Transverse colon (tissue), 4 donors: ENCODE results near the gene GNA14. TPM values are rescaled to one million over a fixed set of nuclear protein-coding genes. Genes with fewer than 3 reads are reported as not detected.

Experiments
- DNase-seq: peaks from one replicate; pipeline ENCODE4 v3.0.0-alpha.2; 2019
- H3K27ac ChIP-seq, 4 donors: fragments of 200-600 bp; sonication (generic); 2 replicates each; pipeline ENCODE4 v1.5.1; 2016 to 2018; ENCODE audit warnings: inconsistent platforms in 4 of 4
- H3K27me3 ChIP-seq: fragments of 200-600 bp; sonication (generic); 2 replicates; pipeline ENCODE4 v1.5.1; 2017; ENCODE audit warnings: inconsistent platforms
- H3K36me3 ChIP-seq, 4 donors: fragments of 200-600 bp; sonication (generic); 2 replicates each; pipeline ENCODE4 v1.5.1; 2017 to 2019; ENCODE audit warnings: inconsistent platforms in 4 of 4
- H3K4me1 ChIP-seq, 4 donors: fragments of 200-600 bp; sonication (generic); 2 replicates each; pipeline ENCODE4 v1.5.1; 2017 to 2020; ENCODE audit warnings: inconsistent platforms in 4 of 4
- H3K4me3 ChIP-seq, 4 donors: fragments of 200-600 bp; sonication (generic); 1 replicate in 1 of 4; 2 replicates in 3 of 4; pipeline versions ENCODE4 v1.5.1 to v1.6.1; 2017 to 2019; ENCODE audit warnings: inconsistent platforms in 4 of 4
- H3K9me3 ChIP-seq, 2 donors: fragments of 200-600 bp; sonication (generic); 2 replicates each; pipeline ENCODE4 v1.5.1; 2017 to 2019; ENCODE audit warnings: inconsistent platforms in 2 of 2
- CTCF ChIP-seq, 5 experiments: fragments of 200-600 bp in 3 of 5; fragments of 450-650 bp in 2 of 5; sonication (generic) in 3 of 5; IDR thresholded peaks; 1 replicate in 2 of 5; 2 replicates in 3 of 5; pipeline ENCODE4 v1.5.1; 2016 to 2017; ENCODE audit warnings: antibody characterized with exemption in 5 of 5, inconsistent platforms in 3 of 5, mild to moderate bottlenecking in 2 of 5, moderate library complexity in 1 of 5
- EP300 ChIP-seq: sonication (generic); formaldehyde crosslinking; IDR thresholded peaks from one replicate; pipeline ENCODE4 v1.6.1; 2017; ENCODE audit warnings: antibody characterized with exemption, low read depth
- POLR2A ChIP-seq: fragments of 450-650 bp; IDR thresholded peaks from one replicate; pipeline ENCODE4 v1.6.1; 2016; ENCODE audit warnings: antibody characterized with exemption, mild to moderate bottlenecking, moderate library complexity
- POLR2AphosphoS5 ChIP-seq, 3 donors: sonication (generic); formaldehyde crosslinking; IDR thresholded peaks; one replicate each; pipeline ENCODE4 v1.6.1; 2016; ENCODE audit warnings: antibody characterized with exemption in 3 of 3
- WGBS, 2 donors: methylation state at CpG; one replicate each; pipeline ENCODE4 v1.1.5; 2018; ENCODE audit warnings: low coverage in 1 of 2; 5-methylcytosine and 5-hydroxymethylcytosine counted together
- in situ Hi-C, 4 donors: fragments of 200-750 bp; cut with MboI; loops; one replicate each; pipeline versions ENCODE4 v1.15.0 to v1.15.1; 2017; ENCODE audit warnings: low sequenced_read_pairs in 3 of 4, low pct_ligation_motif_present in 1 of 4, low pct_unique_long_range_greater_than_20kb in 1 of 4
- intact Hi-C: fragments of 100-400 bp; cut with DNase I; formaldehyde crosslinking; loops from one replicate; pipeline ENCODE4 v1.15.1; 2023; ENCODE audit warnings: low total_unique reads
- total RNA-seq, 4 donors: library from RNA; depleted of rRNA; stranded (reverse); fragments of >200 nt; gene quantifications; one replicate each; pipeline ENCODE4 v1.1.0, GENCODE V29; 2016

The GNA14 gene
- total RNA-seq, 4 donors from 2014 or later: 9.4 to 64.9 (median 16.9) TPM

DNA sequence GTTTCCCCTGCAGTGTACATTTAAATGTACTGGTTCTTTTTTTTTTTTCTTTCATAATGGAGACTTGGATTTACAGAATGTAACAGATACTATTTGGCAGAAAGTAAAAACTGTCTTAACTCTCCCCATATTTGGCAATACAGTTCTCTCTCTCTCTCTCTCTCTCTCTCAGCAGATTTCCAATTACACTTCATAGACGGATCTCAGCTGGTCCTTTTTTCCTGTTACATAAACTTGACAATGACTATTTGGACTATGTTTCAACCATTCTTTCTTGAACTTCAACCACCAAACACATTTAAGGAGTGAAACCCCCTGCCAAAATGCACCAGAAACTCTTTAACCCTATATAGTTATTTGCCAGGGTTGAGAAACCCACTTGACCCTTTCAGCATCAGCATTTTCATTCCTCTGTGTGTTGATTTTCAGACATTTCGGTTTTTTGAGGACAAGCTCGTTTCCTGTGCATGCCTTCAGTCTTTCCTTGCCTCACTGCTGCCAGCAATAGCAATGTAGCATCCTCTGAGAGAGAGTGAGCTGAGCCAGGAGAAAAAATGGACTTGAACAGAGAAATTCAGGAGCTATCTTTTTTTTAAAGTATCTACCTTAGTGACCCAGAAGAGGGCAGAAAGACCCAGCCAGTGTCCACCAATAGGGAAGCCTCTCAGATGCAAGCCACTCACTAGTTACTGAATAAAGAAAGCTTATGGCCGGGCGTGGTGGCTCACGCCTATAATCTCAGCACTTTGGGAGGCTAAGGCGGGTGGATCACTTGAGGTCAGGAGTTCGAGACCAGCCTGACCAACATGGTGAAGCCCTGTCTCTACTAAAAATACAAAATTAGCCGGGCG is 26.0 kb upstream of the GNA14 start:
- Histone ChIP-seq H3K9me3 (no peaks in the 10 kb centered on the region), H3K4me1 (peaks cover 0 to 15% (median 2%) of the 10 kb centered on the region in 4 donors), H3K4me3 (no peak overlapping the region), H3K36me3 (no peaks in the 10 kb centered on the region), H3K27me3 (no peaks in the 10 kb centered on the region), H3K27ac (peak overlapping the region in 3 of 4 donors; percentile 3 to 38 (median 30))
- DNase-seq: no peak
- intact Hi-C loops: no loop called here
- TF ChIP-seq CTCF (IDR thresholded peaks at IDR 0.05) (no peak), POLR2AphosphoS5 (IDR thresholded peaks at IDR 0.05) (peak in 2 of 3 donors; percentile 27 to 35), EP300 (no peak)
- 64 to 71% methylated on average over 9 to 10 of the region's 10 CpGs for WGBS, 2 donors
- in situ Hi-C loops: loop anchor here in 1 of 4 donors (25.0 kb wide), 2 partner anchors 88 to 363 kb away; partner anchors contain the start of gene GNAQ

- in situ Hi-C loops: loop anchor here in 1 of 4 donors (25.0 kb wide), 2 partner anchors 90 to 365 kb away; partner anchors contain the start of gene GNAQ
- no peak overlapping the region for H3K27ac ChIP-seq
Observed at GRCh38 chr9:77672183-77672582, 24.1 kb upstream of the GNA14 start.

DNA sequence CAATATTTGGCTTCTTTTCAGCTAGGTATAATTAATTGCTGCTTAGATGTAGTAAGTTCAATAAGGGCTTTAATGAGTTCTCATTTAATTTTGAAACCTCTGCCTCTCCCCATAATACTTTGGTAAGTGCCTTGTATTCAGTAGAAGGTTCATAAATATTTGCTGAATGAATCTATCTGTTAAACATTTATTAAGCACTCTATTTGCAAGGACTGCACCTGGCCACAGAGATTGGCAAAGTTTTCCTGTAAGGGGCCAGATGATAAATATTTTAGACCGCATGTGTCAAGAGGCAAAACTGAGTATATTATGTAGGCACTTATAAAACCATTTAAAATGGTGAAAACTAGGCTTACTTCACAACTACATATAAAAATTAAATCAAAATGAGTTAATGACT is 19.0 kb upstream of the GNA14 start:
- no peaks in the 10 kb centered on the region for H3K36me3 ChIP-seq
- no peak overlapping the region for H3K27ac ChIP-seq
- in situ Hi-C loops (loop anchor here in 1 of 4 donors (25.0 kb wide), 2 partner anchors 95 to 370 kb away; partner anchors contain the start of gene GNAQ), intact Hi-C loops (no loop called here)
- H3K9me3 ChIP-seq: no peaks in the 10 kb centered on the region
- H3K4me1 ChIP-seq: peaks cover 0 to 14% (median 7%) of the 10 kb centered on the region in 4 donors
- no peak for DNase-seq
- no peak overlapping the region for H3K4me3 ChIP-seq
- WGBS, 2 donors: 96 to 100% methylated on average over 1 of the region's 1 CpG
- TF ChIP-seq POLR2AphosphoS5 (IDR thresholded peaks at IDR 0.05) (no peak), EP300 (no peak), CTCF (IDR thresholded peaks at IDR 0.05) (no peak)
- no peaks in the 10 kb centered on the region for H3K27me3 ChIP-seq

More at GRCh38 chr9:77672183-77672582, 24.1 kb upstream of the GNA14 start:
- no peak for TF ChIP-seq POLR2A
- TF ChIP-seq EP300: no peak
- no peak for TF ChIP-seq POLR2AphosphoS5 (IDR thresholded peaks at IDR 0.05)
- no peak for TF ChIP-seq CTCF (IDR thresholded peaks at IDR 0.05)
- Histone ChIP-seq H3K4me1 (peaks cover 0 to 9% (median 0%) of the 10 kb centered on the region in 4 donors), H3K36me3 (no peaks in the 10 kb centered on the region), H3K9me3 (no peaks in the 10 kb centered on the region), H3K4me3 (no peak overlapping the region), H3K27me3 (no peaks in the 10 kb centered on the region)
- DNase-seq: no peak
- intact Hi-C loops: no loop called here
- 57 to 70% methylated on average over 3 to 4 of the region's 4 CpGs for WGBS, 2 donors

DNA sequence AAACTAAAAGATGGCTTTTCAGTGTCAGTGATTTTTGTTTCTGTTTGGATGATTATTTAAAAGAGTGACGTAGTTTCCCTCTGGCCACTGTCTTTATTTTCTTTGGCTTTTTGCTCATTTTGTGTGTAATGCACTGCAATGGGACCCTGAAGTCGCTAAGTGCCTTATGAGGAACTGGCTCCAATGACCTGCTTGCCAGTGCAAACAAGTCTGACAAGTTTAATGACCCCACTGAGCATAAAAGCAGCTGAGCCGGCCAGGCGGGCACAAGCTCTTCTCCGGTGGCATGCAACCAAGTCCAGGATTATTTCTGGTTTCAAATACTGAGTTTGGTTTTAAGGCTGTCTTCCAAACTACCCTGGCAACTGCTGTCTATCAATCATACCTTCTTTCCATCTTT is 15.6 kb upstream of the GNA14 start:
- H3K36me3 ChIP-seq: no peaks in the 10 kb centered on the region
- no peak overlapping the region for H3K4me3 ChIP-seq
- peaks cover 0 to 14% (median 7%) of the 10 kb centered on the region in 4 donors for H3K4me1 ChIP-seq
- intact Hi-C loops: no loop called here
- no peaks in the 10 kb centered on the region for H3K9me3 ChIP-seq
- in situ Hi-C loops: loop anchor here in 1 of 4 donors (25.0 kb wide), 2 partner anchors 99 to 374 kb away; partner anchors contain the start of gene GNAQ
- TF ChIP-seq EP300 (no peak), POLR2AphosphoS5 (IDR thresholded peaks at IDR 0.05) (no peak), CTCF (IDR thresholded peaks at IDR 0.05) (no peak), POLR2A (no peak)
- H3K27me3 ChIP-seq: no peaks in the 10 kb centered on the region
- 14 to 20% methylated on average over 2 to 5 of the region's 5 CpGs for WGBS, 2 donors
- peak; percentile 54 for DNase-seq
- H3K27ac ChIP-seq: no peak overlapping the region
